ENCODE measurements around the gene IQCK.

DNA sequence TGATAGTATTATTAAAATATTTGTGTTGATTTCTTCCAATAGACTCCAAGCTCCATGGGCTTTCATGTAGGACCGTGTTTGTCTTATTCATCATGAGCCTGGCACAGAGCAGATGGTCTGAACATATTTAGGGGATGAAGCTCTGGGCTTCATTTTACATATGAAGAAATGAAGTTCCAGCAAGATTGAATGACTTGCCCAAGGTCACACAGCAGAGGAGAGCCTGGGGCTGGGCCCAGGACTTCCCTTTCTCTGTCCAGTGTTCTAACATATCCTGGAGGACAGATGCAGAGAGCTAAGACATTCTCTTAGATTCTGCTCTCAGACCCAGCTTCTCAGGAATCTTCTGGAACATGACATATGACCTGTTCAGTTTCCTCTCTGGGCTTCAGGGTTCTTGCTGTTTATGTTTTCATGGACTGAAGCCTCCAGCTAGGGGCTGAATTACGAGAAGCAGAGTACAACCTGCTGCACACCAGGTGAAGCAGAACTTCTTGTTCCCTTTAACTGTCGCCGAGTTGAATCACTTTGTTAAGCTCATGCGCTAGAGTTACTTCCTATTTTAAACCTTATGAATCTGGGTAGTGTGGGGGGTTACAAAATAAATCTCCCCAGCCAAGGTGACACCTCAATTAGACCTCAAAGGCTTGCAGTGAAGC lies 113.0 kb downstream of the IQCK start:
- TF ChIP-seq, protein P1, sequence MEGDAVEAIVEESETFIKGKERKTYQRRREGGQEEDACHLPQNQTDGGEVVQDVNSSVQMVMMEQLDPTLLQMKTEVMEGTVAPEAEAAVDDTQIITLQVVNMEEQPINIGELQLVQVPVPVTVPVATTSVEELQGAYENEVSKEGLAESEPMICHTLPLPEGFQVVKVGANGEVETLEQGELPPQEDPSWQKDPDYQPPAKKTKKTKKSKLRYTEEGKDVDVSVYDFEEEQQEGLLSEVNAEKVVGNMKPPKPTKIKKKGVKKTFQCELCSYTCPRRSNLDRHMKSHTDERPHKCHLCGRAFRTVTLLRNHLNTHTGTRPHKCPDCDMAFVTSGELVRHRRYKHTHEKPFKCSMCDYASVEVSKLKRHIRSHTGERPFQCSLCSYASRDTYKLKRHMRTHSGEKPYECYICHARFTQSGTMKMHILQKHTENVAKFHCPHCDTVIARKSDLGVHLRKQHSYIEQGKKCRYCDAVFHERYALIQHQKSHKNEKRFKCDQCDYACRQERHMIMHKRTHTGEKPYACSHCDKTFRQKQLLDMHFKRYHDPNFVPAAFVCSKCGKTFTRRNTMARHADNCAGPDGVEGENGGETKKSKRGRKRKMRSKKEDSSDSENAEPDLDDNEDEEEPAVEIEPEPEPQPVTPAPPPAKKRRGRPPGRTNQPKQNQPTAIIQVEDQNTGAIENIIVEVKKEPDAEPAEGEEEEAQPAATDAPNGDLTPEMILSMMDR (IDR thresholded peaks at IDR 0.05; ENCODE audit: insufficient read depth, low read length, poor library complexity, severe bottlenecking), result no peak
- no peak for TF ChIP-seq EZH2phosphoT487 (conservative IDR thresholded peaks at IDR 0.05; ENCODE audit: low read length)

All from SU-DHL-6 (cell line).